Tibial artery (tissue), 4 donors: Measurements from ENCODE around the gene L3MBTL2.

ENCODE experiments used
- DNase-seq, 2 donors: peaks; one replicate each; pipeline ENCODE4 v3.0.0-alpha.2; 2019
- H3K27ac ChIP-seq, 2 donors: fragments of 200-600 bp; sonication (generic) in 1 of 2; 1 replicate in 1 of 2; 2 replicates in 1 of 2; pipeline ENCODE4 v1.5.1; 2018 to 2019; ENCODE audit warnings: mild to moderate bottlenecking in 1 of 2
- H3K27me3 ChIP-seq, 2 donors: fragments of 200-600 bp; sonication (generic) in 1 of 2; one replicate each; pipeline versions ENCODE4 v1.5.1 to v1.6.0; 2016 to 2019
- H3K36me3 ChIP-seq, 3 donors: fragments of 200-600 bp; sonication (generic) in 2 of 3; one replicate each; pipeline ENCODE4 v1.5.1; 2016 to 2019; ENCODE audit warnings: mild to moderate bottlenecking in 2 of 3
- H3K4me1 ChIP-seq, 4 donors: fragments of 200-600 bp; sonication (generic) in 2 of 4; 1 replicate in 3 of 4; 2 replicates in 1 of 4; pipeline ENCODE4 v1.5.1; 2016 to 2019
- H3K4me3 ChIP-seq, 2 donors: fragments of 200-600 bp; sonication (generic) in 1 of 2; 1 replicate in 1 of 2; 2 replicates in 1 of 2; pipeline ENCODE4 v1.5.1; 2018 to 2019; ENCODE audit warnings: mild to moderate bottlenecking in 2 of 2
- H3K9me3 ChIP-seq, 3 donors: fragments of 200-600 bp; sonication (generic) in 1 of 3; one replicate each; pipeline ENCODE4 v1.5.1; 2016 to 2019
- CTCF ChIP-seq, 2 experiments: fragments of 200-600 bp in 1 of 2; fragments of 450-650 bp in 1 of 2; IDR thresholded peaks; one replicate each; pipeline ENCODE4 v1.5.1; 2017 to 2019; ENCODE audit warnings: antibody characterized with exemption in 2 of 2, mild to moderate bottlenecking in 1 of 2, moderate library complexity in 1 of 2
- intact Hi-C: fragments of 100-400 bp; cut with DNase I; formaldehyde crosslinking; loops from one replicate; pipeline ENCODE4 v1.15.0; 2023; ENCODE audit warnings: low total_unique reads

Gene L3MBTL2

GRCh38 chr22:41181349-41182241 lies 23.5 kb upstream of the L3MBTL2 start:
- DNase-seq, result peak in 1 of 2 donors; percentile 26
- no peak for TF ChIP-seq CTCF (IDR thresholded peaks at IDR 0.05)
- no peak overlapping the region for H3K4me3 ChIP-seq
- H3K27ac ChIP-seq, result no peak overlapping the region
- peaks cover 18 to 37% (median 35%) of the 10 kb centered on the region in 3 donors for H3K36me3 ChIP-seq
- intact Hi-C loops, result no loop called here
- H3K9me3 ChIP-seq, result no peaks in the 10 kb centered on the region
- H3K27me3 ChIP-seq, result no peaks in the 10 kb centered on the region
- H3K4me1 ChIP-seq, result no peaks in the 10 kb centered on the region

- no peak for TF ChIP-seq CTCF (IDR thresholded peaks at IDR 0.05)
- Histone ChIP-seq H3K4me1 (no peaks in the 10 kb centered on the region), H3K36me3 (peaks cover 0 to 10% (median 9%) of the 10 kb centered on the region in 3 donors), H3K9me3 (no peaks in the 10 kb centered on the region), H3K27me3 (no peaks in the 10 kb centered on the region), H3K27ac (no peak overlapping the region), H3K4me3 (no peak overlapping the region)
- intact Hi-C loops, result no loop called here
- no peak for DNase-seq
Observed at GRCh38 chr22:41184679-41185078, 20.4 kb upstream of the L3MBTL2 start.

GRCh38 chr22:41191467-41191866 lies 13.6 kb upstream of the L3MBTL2 start:
- Histone ChIP-seq H3K27me3 (no peaks in the 10 kb centered on the region), H3K36me3 (no peaks in the 10 kb centered on the region), H3K4me3 (no peak overlapping the region), H3K27ac (no peak overlapping the region), H3K9me3 (no peaks in the 10 kb centered on the region), H3K4me1 (no peaks in the 10 kb centered on the region)
- no peak for TF ChIP-seq CTCF (IDR thresholded peaks at IDR 0.05)
- intact Hi-C loops, result loop anchor here (10.0 kb wide), 1 partner anchor 97 kb away; the partner anchor contains the start of gene EP300
- no peak for DNase-seq

GRCh38 chr22:41193829-41194228 lies 11.3 kb upstream of the L3MBTL2 start:
- H3K27me3 ChIP-seq, result no peaks in the 10 kb centered on the region
- H3K4me1 ChIP-seq, result peaks cover 0 to 17% (median 11%) of the 10 kb centered on the region in 4 donors
- intact Hi-C loops, result loop anchor here (10.0 kb wide), 1 partner anchor 99 kb away; the partner anchor contains the start of gene EP300
- no peak for DNase-seq
- no peaks in the 10 kb centered on the region for H3K36me3 ChIP-seq
- no peak overlapping the region for H3K4me3 ChIP-seq
- no peak for TF ChIP-seq CTCF (IDR thresholded peaks at IDR 0.05)
- no peaks in the 10 kb centered on the region for H3K9me3 ChIP-seq
- no peak overlapping the region for H3K27ac ChIP-seq

- Histone ChIP-seq H3K36me3 (no peaks in the 10 kb centered on the region), H3K4me3 (peak overlapping the region; percentile 57 to 90), H3K4me1 (peaks cover 0 to 17% (median 11%) of the 10 kb centered on the region in 4 donors), H3K9me3 (no peaks in the 10 kb centered on the region), H3K27ac (peak overlapping the region in 1 of 2 donors; percentile 42), H3K27me3 (no peaks in the 10 kb centered on the region)
- DNase-seq, result peak; percentile 71 to 86
- intact Hi-C loops, result loop anchor here (5.0 to 10.0 kb wide), 2 partner anchors 103 to 175 kb away; partner anchors contain the start of gene EP300
- TF ChIP-seq CTCF (IDR thresholded peaks at IDR 0.05), result peak in 1 of 2 experiments; percentile 25
Observed at GRCh38 chr22:41197038-41197972, 7.8 kb upstream of the L3MBTL2 start.
